HG03159 (cell line): ENCODE results near the gene RBM19.

Source experiments
- ATAC-seq: cut with Tn5 transposase; IDR thresholded peaks from one replicate; pipeline ENCODE4 v1.9.1; 2021; ENCODE audit warnings: mild to moderate bottlenecking, moderate library complexity; ENCODE audit not compliant: unreplicated experiment

RBM19 gene

DNA sequence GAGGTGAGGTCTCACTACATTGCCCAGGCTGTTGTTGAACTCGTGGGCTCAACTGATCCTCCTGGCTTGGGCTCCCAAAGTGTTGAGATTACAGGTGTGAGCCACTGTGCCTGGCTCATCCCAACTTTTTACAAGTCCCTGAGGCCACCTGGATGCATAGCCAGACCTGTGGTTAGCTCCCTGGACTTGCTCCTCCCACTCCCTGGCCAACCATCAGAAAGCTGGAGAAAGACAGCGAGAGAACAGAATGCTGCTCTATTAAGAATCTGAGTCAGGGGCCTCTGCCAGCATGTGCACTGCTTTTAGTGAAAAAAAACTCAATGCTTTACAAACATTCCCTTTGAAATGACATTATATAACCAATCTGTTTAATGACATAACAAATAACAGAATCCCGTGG lies 78.2 kb downstream of the RBM19 start:
- ATAC-seq = no peak

DNA sequence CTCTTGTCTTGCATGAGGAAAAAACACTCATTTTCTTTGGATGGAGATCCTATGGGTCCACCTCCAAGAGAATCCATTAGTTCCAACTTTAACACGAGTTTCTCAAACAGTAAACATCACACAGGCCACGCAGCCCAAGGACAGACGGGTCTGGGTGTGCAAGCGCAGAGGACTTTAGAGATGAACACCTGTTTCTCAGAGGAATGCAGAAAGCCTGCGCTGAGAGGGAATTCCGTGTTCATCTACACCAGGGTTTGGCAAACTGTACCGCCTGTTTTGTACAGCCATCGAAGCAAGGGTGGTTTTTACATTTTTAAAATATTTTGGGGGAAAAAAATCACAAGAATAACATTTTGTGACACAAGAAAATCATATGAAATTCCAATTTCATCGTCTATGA lies 79.4 kb downstream of the RBM19 start:
- no peak for ATAC-seq

DNA sequence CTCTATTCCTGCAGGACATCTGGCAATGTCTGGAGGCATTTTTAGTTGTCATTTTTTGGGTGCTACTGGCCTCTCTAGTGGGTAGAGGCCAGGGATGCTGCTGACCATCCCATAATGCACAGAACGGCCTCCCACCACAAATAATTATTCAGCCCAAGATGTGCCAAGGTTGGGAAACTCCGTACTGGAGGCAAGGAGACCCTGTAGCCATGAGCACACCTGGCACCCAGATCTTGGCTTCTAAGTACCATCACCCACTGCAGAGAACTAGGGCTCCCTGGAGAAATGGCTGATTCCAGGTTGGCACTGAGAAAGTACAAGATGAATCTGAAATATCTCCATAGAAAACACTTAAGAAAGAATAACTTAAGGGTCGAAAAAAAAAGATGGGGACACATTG lies 81.7 kb downstream of the RBM19 start:
- no peak for ATAC-seq

DNA sequence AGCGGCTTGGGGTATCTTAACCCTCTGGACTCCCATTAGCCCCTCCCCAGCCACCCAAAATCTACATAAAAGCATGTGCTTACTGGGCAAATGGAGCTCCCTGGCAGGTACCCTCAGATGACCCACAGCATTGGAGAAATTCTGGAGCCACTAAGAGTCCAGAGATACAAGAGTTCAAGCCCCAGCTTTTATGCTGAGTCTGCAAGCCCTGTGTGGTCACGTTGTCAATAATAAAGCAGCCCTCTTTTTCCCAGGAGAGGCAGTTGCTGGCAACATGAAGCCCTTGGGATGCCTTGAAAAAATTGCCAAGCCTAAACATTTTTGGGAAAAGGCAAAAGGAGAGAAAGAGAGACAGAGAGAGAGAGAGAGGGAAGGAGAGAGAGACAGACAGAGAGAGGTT lies 83.4 kb downstream of the RBM19 start:
- no peak for ATAC-seq

DNA sequence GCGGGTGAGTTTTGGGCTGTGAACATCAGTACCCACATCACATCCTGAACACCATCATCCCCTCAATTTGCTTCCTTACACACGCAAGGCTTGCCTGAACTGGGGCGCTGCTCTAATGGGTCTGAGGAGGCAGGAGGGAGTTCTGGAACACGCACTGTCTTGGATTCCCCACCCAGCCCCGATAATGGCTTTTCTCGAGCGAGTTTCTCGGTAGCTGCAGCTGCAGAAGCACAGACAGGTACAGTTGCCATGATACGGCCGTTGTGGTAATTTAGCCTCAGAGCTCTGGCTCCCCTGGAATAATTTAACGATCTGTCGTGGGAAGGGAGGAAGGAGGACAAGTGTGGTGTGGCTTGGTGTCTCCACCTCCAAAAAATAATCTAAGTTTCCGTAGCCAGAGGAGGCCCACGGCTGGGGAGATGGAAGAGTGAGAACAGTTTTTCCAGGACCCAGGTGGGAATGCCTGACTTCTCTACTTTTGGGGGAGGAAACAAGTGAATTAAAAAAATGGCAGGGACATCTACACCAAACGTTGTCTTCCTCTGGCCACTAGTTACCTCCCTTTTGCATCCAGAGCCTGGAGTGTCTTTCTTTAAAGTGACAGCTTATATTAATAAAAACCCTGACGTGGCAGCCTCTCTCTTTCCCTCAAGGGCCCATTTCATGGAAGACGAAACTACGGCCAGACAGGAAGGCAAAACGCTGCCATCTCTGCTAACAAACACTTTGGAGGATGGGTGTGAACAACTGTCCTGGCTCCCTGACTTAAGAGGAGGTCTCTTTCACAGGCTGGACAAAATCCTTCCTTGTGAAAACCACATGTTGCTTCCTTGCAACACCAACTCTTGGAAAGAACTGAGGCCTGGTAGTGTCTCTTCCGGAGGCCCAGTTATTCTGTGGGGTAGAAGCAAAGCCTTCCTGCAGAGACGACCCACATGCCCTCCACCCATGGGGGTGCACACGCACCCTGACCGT lies 84.8 kb downstream of the RBM19 start:
- ATAC-seq = no peak

DNA sequence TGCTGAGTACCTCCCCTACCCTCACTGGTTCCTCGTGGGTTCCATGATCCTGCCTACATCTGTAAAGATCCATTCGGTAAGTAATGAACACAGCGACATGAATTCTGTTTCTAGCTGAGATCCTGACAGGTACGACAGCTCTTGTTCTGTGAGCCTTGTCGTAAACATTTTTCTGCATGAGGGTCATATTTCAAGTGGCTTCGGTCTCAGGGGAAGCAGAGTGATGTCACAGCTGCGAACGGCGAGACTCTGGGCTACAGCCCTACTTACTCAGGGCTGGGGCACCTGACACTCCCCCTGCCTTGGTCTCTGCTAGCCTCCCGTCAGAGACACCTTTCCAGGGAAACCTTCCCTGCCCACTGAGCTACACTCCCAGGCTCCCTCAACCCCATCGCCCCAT lies 85.8 kb downstream of the RBM19 start:
- ATAC-seq = no peak

DNA sequence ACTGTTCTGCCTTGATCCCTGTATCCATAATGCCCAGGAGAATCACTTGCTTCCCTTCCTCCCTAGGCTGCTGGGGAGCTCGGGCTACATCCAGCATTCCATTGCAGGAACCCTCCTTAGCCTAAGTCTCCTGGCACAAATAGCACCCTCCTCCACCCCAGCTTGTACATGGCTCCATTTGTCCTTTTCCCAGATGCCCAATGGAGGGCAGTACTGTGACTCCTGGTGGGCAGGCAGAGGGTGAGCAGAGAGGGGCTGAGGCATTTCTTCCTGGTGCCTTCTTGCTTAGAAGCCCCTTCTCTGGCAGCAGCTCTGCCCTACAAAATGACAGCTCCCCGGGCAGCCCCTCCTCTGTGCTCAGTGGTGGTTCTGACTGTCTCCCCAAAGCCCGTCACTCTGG lies 86.5 kb downstream of the RBM19 start:
- no peak for ATAC-seq

DNA sequence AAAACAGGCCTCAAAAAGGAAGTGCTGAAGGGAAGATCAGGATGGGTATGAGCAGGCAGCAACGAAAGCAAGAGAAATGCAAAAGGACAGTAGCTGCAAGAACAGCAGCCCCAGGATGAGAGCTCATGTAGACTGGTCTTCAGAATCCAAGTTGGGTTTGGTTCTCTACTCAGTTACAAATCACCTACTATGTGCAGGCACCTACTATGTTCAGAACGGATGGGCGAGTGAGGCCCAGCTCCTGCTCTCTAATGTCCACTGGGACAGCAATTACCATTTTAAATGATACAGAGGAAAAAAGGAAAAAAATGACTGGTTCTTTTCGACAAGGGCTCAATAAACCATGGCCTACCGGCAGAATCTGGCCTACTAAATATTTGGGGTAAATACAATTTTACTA lies 88.5 kb downstream of the RBM19 start:
- no peak for ATAC-seq

DNA sequence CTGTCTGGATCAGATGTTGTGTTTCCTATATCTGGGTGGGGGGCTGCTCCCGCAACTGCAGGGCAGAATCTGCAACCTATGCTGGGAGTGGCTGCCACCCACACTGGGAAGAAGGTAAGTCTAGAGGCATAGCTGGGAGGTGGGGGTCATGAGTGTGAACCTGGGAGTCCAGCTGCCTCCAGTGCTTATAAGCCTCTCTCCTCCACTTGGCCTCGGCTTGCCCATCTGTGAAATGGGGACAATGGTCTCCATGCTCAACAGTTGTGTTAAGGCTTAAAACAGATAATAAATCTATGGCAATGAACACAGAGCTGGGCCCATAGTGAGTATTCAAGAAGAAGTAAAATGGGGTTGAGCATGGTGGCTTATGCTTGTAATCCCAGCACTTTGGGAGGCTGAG lies 90.0 kb downstream of the RBM19 start:
- no peak for ATAC-seq

DNA sequence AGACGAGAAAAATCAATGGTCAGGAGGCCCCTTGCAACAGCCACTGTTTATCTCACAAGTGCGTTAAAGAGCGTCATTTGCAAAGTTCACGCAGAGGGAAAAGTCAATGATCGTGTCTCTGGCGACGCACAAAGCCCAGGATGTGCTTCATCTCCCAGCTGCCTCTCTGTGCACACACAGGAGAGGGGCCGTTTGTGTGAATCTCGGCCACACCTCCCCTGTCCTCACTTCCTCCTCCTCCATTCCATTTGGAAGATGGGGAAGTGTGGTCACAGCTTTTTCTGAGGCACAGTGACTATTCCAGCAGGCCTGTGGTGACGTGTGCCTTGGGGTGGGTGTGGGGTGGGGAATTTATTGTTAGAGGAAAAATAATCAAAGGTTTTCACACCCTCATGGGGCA lies 90.4 kb downstream of the RBM19 start:
- ATAC-seq = no peak

DNA sequence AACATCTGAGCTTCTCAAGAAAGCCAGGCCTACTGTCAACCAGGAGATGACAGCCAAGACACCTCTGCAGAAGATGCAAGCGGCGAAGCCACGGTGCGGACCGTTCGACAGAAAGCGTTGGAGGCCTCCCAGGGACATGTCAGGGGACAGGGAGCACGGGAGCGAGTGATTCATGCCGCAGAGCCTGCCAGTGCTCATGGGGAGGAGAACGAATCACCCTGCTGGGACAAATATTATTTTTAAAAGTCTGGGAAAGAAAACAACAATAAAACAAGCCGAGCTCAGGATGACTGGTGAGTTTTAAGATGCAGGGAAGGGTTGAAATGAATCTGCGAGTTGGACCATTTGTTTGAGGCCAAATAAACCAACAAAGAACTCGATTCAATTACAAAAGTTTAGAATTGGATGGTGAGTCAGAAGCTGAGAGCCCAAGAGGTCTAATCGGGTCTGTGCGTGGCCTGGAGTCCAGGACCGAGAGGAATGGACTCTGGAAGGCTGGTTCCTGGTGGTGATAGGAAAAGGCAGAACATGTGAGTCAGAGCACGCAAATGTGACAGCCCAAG lies 91.0 kb downstream of the RBM19 start:
- ATAC-seq = no peak

DNA sequence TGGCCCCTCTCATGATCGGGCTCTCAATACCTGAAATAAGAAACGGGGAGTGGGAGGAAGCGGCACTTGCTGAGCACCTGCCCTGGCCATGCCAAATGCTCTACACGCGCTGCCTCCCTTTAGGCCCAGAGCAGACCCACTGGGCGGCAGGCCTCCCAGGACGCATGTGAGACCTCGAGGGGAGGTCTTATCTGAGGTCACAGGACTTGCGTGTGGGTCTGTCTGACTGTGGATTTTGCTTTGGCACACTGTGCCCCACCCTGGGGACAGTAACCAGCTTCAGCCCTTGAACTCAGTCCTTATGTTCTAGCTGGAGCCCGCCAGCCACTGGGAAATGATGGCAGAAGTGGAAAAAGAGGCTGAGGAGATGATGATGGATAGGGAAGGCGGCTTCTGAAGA lies 91.8 kb downstream of the RBM19 start:
- no peak for ATAC-seq

DNA sequence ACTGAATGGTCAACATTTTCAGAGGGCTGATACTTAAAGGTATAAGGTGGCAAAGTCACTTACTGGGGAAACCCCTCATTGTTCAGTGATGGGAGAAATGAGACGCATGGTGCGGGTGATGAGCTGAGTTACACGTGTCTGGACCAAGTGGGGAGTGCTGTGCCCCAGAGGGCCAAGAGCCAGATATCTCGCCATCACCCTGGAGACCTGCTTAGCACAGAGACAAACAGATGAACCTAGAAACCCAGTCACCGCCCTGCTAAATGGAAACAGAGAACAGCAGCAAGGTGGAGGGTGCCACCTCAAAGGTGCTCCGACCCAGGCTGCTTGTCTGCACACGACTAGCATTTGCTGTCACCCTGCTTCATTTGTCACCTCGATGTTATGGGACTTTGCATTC lies 92.4 kb downstream of the RBM19 start:
- no peak for ATAC-seq

DNA sequence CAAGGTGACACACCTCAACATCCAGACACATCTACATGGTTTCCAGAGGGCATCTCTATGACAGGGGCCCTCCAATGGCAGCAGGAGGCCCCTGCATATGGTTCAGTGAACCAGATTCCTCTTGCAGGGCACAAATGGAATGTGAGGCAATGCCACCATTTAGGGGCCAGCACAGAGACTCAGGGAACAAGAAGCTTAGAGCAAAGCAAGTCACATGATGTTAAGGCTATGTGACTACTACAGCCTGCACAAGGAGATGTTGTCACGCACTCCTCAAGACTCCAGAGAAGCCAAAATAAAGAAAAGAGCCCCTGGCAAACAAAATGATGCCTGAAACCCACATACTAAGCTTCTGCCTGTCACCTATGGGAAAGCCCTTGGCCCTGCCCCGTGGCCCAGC lies 95.2 kb downstream of the RBM19 start:
- no peak for ATAC-seq

DNA sequence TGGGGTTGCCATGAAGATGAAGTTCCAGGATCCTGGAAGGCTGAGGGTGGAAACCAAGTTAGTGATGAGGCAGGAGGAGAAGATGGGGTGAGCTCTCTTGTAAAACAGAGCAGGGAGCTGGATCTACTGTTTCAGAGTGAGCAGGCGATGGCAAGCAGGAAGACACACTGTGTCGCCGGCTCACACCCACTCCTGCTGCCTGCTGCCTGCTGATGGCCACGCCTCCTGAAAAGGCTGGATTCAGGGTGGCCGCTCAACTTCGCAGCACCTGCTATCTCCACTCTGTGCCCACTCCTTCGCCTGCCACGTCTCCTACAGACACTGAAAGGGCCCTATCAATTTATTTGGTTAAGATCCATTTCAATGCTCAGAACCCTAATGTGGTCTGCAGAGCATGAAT lies 96.1 kb downstream of the RBM19 start:
- no peak for ATAC-seq

DNA sequence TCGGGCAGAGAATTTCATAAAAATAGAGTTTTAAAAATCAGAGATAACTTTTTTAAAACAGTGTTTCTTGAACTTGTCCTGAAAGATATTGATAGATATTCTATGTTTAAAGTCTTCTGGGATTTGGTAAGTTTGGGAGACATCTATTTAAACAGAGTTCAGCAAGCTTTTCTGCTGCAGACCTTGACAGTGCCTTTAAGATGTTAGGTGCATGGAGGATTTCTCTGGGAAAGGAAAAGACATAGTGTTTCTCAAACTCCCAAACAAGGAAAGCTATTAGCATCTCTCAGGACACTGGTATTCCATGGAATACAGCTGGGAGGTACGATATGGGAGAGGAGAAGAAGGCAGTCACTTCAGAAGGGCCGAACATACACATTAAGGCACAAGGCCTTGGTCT lies 97.8 kb downstream of the RBM19 start:
- no peak for ATAC-seq

DNA sequence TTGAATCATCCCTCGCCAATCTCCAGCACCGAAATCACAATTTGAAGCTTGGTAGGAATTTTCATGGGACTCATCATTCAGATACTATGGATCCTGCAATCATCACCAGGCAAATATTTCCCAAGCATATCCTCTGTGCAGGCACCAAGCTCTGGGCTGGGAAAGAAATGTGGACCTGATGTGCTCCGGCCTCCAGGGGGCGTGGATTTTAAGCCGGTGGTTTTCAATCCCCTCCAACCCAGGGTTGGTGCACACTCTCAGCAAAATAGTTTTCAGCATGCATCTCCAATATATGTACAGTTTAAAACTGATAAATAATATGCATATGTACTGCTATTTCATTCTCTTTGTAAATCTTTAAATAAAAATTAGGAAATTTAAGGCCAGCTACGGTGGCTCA lies 98.9 kb downstream of the RBM19 start:
- no peak for ATAC-seq

DNA sequence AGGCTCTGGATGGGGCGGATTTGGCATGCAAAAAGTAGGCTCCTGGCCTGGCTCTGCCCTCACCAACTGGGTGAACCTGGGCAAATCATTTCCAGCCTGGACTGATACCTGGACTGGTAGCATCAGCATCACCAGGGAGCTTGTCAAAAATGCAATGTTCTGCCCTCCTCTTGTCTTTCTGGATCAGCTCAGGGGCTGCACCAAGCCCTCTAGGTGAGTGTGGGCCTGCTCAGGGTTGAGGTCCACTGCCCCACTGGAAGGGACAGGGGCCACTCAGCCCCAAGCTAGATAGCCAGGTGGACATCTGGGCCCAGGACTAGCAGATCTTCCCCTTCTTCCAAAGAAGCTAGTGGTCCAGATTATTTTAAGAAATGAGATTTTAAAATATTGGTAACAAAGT lies 99.6 kb downstream of the RBM19 start:
- no peak for ATAC-seq

DNA sequence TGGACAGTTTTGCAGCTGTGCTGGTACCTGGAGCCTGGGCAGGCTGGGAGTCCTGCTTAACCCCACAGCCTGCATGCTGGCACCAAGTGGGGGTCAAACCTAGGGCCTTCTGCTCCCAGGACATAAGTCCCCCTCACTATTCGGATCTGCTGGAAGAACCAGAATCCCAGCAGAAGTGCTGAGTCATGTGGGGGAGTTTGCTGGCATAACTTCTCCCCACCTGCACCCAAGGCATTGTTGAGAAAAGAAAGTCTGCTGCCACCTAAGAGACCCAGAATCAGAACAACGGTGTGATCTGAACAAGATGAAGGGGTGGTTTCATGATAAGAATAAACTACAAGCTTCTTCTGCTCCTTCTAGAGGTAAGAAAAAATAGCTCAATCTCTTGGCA lies 102.7 kb downstream of the RBM19 start:
- ATAC-seq = no peak

DNA sequence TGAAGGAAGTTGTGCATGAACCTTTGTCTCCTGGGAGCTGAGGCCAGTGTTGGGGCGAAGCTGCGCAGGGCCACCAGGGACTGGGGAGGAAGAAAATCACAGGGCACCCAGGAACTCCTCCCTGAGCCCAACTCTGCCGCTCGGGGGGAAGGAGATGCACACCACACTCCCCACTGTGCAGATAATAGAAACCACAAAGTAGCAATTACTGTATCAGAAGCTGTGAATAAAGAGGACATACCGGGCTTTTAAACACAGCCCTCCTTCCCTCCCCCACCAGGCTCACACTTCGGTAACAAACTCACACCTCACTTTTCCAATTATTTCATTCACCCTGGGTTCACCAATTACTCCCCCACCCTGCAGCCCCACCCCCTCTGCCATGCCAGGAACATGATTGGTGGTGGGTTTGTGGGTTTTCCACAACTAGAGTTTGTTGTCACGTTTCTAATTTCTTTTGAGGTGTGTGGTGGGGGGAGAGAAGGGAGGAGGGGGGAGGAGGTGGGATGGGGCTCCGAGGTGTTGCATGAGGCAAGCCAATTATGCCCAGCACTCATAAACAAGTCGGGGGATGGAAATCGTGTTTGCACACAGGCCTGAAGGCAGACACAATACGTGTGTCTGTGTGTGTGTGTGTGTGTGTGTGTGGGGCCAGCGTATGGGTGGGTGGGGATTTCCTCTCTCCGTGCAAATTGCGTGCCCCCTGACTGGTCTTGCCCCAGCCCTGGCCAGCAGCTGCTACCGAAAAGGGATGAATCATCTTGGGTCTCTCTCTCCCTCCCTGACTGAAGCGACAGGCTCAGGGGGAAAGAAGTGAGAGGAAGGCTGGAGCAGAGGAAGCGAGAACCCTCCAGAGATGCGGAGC lies 103.3 kb downstream of the RBM19 start:
- no peak for ATAC-seq

DNA sequence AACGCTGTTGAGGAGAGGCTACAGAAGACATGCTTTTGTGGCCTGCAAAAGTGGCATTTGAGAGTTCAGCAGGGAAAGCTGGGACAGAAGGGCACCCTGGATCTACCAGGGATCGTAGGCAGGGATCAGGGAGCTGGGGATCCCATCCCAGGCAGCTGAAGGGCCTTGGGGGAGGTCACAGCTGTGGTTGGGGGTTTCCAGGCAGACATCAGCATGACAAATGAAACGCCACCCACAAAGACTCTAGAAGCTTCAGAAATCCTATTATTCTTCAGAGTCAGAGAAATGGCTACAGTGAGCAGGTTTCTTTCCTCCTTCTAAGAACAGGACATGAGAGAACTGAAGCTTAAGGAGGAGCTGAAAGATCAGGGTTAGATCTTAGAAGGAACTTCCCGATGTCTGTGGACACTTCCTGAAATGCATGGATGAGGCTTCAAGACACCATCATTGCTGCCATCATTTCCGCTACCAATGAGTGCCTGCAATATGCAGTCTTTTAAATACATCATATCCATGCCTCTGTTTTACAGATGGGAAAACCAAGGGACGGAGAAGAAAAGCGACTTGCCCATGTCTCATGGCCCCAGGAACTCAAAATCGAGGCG lies 104.3 kb downstream of the RBM19 start:
- ATAC-seq = no peak
